Mesendoderm (in vitro differentiated cells): Measurements from ENCODE around the gene XRN2.
"Not testable (repeated sequence)": the region's sequence is repeated elsewhere in the genome, so short reads cannot be mapped to it uniquely, and the experiment has no call there.

Experiments used
- DNase-seq: peaks from one replicate; pipeline ENCODE4 v3.0.0; 2013
- H2AK5ac ChIP-seq: 2 replicates; pipeline ENCODE4 v1.6.1; 2013; ENCODE audit warnings: low read length, inconsistent platforms
- H2BK120ac ChIP-seq: 2 replicates; pipeline ENCODE4 v1.6.1; 2013; ENCODE audit warnings: low read depth, mild to moderate bottlenecking, low read length, moderate library complexity, mixed read lengths
- H2BK15ac ChIP-seq: replicated peaks from 2 replicates; pipeline ENCODE4 v1.6.1; 2013; ENCODE audit warnings: low read depth, mild to moderate bottlenecking, moderate library complexity
- H2BK5ac ChIP-seq: 2 replicates; pipeline ENCODE4 v1.6.1; 2013; ENCODE audit warnings: low read length, inconsistent platforms
- H3K18ac ChIP-seq: 2 replicates; pipeline ENCODE4 v1.6.1; 2013; ENCODE audit warnings: mild to moderate bottlenecking, low read length, mixed read lengths
- H3K23ac ChIP-seq: one replicate; pipeline ENCODE4 v1.6.1; 2013; ENCODE audit warnings: low read length
- H3K27ac ChIP-seq: 2 replicates; pipeline ENCODE4 v1.5.1; 2013; ENCODE audit warnings: low read depth, mild to moderate bottlenecking, inconsistent platforms, low read length, moderate library complexity
- H3K27me3 ChIP-seq: 2 replicates; pipeline ENCODE4 v1.6.1; 2013; ENCODE audit warnings: low read length, control low read depth, mild to moderate bottlenecking, inconsistent platforms; ENCODE audit not compliant: insufficient read depth, poor library complexity
- H3K36me3 ChIP-seq: 2 replicates; pipeline ENCODE4 v1.6.1; 2013; ENCODE audit warnings: low read length, inconsistent platforms; ENCODE audit not compliant: control insufficient read depth, insufficient read depth
- H3K4ac ChIP-seq: one replicate; pipeline ENCODE4 v1.6.1; 2013; ENCODE audit warnings: low read depth, mild to moderate bottlenecking, low read length, moderate library complexity
- H3K4me1 ChIP-seq: 2 replicates; pipeline ENCODE4 v1.6.1; 2013; ENCODE audit warnings: low read depth, low read length, inconsistent platforms; ENCODE audit not compliant: control insufficient read depth
- H3K4me2 ChIP-seq: 2 replicates; pipeline ENCODE4 v1.6.1; 2013; ENCODE audit warnings: low read length
- H3K4me3 ChIP-seq: 2 replicates; pipeline ENCODE4 v1.5.1; 2013; ENCODE audit warnings: mild to moderate bottlenecking, low read length
- H3K56ac ChIP-seq: one replicate; pipeline ENCODE4 v1.6.1; 2013; ENCODE audit warnings: low read length
- H3K79me1 ChIP-seq: 2 replicates; pipeline ENCODE4 v1.6.1; 2013; ENCODE audit warnings: low read length, inconsistent platforms
- H3K79me2 ChIP-seq: 2 replicates; pipeline ENCODE4 v1.6.1; 2013; ENCODE audit warnings: mild to moderate bottlenecking, low read length; ENCODE audit not compliant: control insufficient read depth, insufficient read depth
- H3K9ac ChIP-seq: 2 replicates; pipeline ENCODE4 v1.6.1; 2013; ENCODE audit warnings: low read length, inconsistent platforms
- H4K5ac ChIP-seq: one replicate; pipeline ENCODE4 v1.6.1; 2013; ENCODE audit warnings: low read length
- H4K8ac ChIP-seq: one replicate; pipeline ENCODE4 v1.6.1; 2013; ENCODE audit warnings: low read depth, mild to moderate bottlenecking, control low read depth, low read length, moderate library complexity
- WGBS: extraction: QIAGEN DNeasy Blood & Tissue Kit; methylation state at CpG from one replicate; pipeline ENCODE4 v1.1.7; 2013; ENCODE audit warnings: low lambda C conversion rate, missing lambda C conversion rate; ENCODE audit not compliant: insufficient coverage; ENCODE audit errors: extremely low coverage; 5-methylcytosine and 5-hydroxymethylcytosine counted together

The XRN2 gene

GRCh38 chr20:21365771-21366170, 62.6 kb downstream of the XRN2 start:
- Histone ChIP-seq H3K4ac (no peak overlapping the region), H3K79me2 (no peaks in the 10 kb centered on the region), H3K4me3 (no peak overlapping the region), H3K18ac (no peak overlapping the region), H4K5ac (no peak overlapping the region), H2AK5ac (no peak overlapping the region), H3K56ac (no peak overlapping the region), H2BK5ac (no peak overlapping the region), H2BK120ac (no peak overlapping the region), H3K79me1 (peaks cover 8% of the 10 kb centered on the region), H3K4me1 (no peaks in the 10 kb centered on the region), H4K8ac (no peak overlapping the region), H3K9ac (no peak overlapping the region), H3K27ac (no peak overlapping the region), H3K4me2 (no peak overlapping the region), H3K23ac (no peak overlapping the region), H2BK15ac (no peak overlapping the region), H3K36me3 (peaks cover 8% of the 10 kb centered on the region), H3K27me3 (no peaks in the 10 kb centered on the region)
- no CpG with 5 or more reads among the region's 3 CpGs for WGBS
- no peak for DNase-seq

DNA sequence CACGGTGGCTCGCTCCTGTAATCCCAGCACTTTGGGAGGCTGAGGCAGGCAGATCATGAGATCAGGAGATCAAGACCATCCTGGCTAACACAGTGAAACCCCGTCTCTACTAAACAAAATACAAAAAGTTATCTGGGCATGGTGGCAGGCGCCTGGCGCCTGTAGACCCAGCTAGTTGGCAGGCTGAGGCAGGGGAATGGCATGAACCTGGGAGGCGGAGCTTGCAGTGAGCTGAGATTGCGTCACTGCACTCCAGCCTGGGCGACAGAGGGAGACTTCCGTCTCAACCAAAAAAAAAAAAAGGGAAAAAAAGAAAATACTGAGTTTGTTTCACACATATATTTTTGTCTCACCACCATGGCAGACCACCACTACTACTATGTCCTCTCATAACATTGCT, 63.1 kb downstream of the XRN2 start:
- DNase-seq: peak; percentile 3
- H4K5ac ChIP-seq, H3K4me1 ChIP-seq, H2BK15ac ChIP-seq, H3K56ac ChIP-seq, H3K79me2 ChIP-seq, H3K27me3 ChIP-seq, H2BK5ac ChIP-seq, H3K4ac ChIP-seq, H3K9ac ChIP-seq, H3K27ac ChIP-seq, H3K4me2 ChIP-seq, H3K79me1 ChIP-seq, H3K18ac ChIP-seq, H3K36me3 ChIP-seq, H4K8ac ChIP-seq, H3K23ac ChIP-seq, H2BK120ac ChIP-seq, H2AK5ac ChIP-seq, H3K4me3 ChIP-seq: not testable (repeated sequence)
- WGBS: no CpG with 5 or more reads among the region's 9 CpGs

- H3K27ac ChIP-seq: no peak overlapping the region
- H2AK5ac ChIP-seq: no peak overlapping the region
- no peak overlapping the region for H3K18ac ChIP-seq
- no peaks in the 10 kb centered on the region for H3K4me1 ChIP-seq
- no peak overlapping the region for H4K8ac ChIP-seq
- H2BK5ac ChIP-seq: no peak overlapping the region
- H3K9ac ChIP-seq: no peak overlapping the region
- H3K23ac ChIP-seq: no peak overlapping the region
- no peak overlapping the region for H2BK120ac ChIP-seq
- WGBS: no CpG with 5 or more reads among the region's 2 CpGs
- no peak overlapping the region for H3K56ac ChIP-seq
- H2BK15ac ChIP-seq: no peak overlapping the region
- H3K27me3 ChIP-seq: no peaks in the 10 kb centered on the region
- H3K79me1 ChIP-seq: peaks cover 10% of the 10 kb centered on the region
- H3K36me3 ChIP-seq: peaks cover 2% of the 10 kb centered on the region
- peaks cover 10% of the 10 kb centered on the region for H3K79me2 ChIP-seq
- no peak for DNase-seq
- no peak overlapping the region for H3K4ac ChIP-seq
- H4K5ac ChIP-seq: no peak overlapping the region
- no peak overlapping the region for H3K4me2 ChIP-seq
- no peak overlapping the region for H3K4me3 ChIP-seq
Observed at GRCh38 chr20:21368791-21369190, 65.7 kb downstream of the XRN2 start.

DNA sequence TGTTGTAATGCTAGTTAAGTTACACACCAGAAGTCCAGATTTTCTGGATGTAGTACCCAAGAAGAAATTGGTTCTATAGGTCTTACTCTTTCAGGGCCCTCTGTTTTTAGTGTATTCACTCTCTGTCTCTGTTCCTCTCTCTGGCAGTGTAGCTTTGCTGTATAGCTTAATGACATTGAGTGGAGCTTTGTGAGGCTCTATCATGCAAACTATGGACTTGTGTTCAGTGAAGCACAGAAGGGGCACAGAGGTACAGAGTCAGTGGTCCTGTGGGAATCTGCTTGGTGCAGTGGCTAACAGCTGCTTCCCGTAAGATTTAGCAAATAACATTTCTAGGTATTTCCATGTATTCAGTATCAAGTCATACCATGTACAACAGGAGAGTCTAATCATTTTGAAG, 68.1 kb downstream of the XRN2 start:
- H3K4me2 ChIP-seq: no peak overlapping the region
- no CpG with 5 or more reads among the region's 1 CpG for WGBS
- no peak overlapping the region for H2BK5ac ChIP-seq
- no peak for DNase-seq
- no peak overlapping the region for H2BK120ac ChIP-seq
- no peaks in the 10 kb centered on the region for H3K27me3 ChIP-seq
- H2AK5ac ChIP-seq: no peak overlapping the region
- H2BK15ac ChIP-seq: no peak overlapping the region
- no peak overlapping the region for H4K8ac ChIP-seq
- H3K18ac ChIP-seq: no peak overlapping the region
- H3K36me3 ChIP-seq: no peaks in the 10 kb centered on the region
- H3K23ac ChIP-seq: no peak overlapping the region
- H3K9ac ChIP-seq: no peak overlapping the region
- no peak overlapping the region for H4K5ac ChIP-seq
- H3K4me3 ChIP-seq: no peak overlapping the region
- H3K4me1 ChIP-seq: no peaks in the 10 kb centered on the region
- H3K27ac ChIP-seq: no peak overlapping the region
- peaks cover 10% of the 10 kb centered on the region for H3K79me2 ChIP-seq
- H3K56ac ChIP-seq: no peak overlapping the region
- no peak overlapping the region for H3K4ac ChIP-seq
- H3K79me1 ChIP-seq: peaks cover 10% of the 10 kb centered on the region

GRCh38 chr20:21372016-21372415, 68.9 kb downstream of the XRN2 start:
- Histone ChIP-seq H2BK5ac (no peak overlapping the region), H3K4me1 (no peaks in the 10 kb centered on the region), H3K79me1 (peaks cover 12% of the 10 kb centered on the region), H3K4me2 (no peak overlapping the region), H2BK15ac (no peak overlapping the region), H3K36me3 (no peaks in the 10 kb centered on the region), H3K56ac (no peak overlapping the region), H3K27me3 (no peaks in the 10 kb centered on the region), H2BK120ac (no peak overlapping the region), H3K9ac (no peak overlapping the region), H4K5ac (no peak overlapping the region), H3K4me3 (no peak overlapping the region), H4K8ac (no peak overlapping the region), H2AK5ac (no peak overlapping the region), H3K79me2 (peaks cover 14% of the 10 kb centered on the region), H3K4ac (no peak overlapping the region), H3K27ac (no peak overlapping the region), H3K18ac (no peak overlapping the region), H3K23ac (no peak overlapping the region)
- 100% methylated on average over 1 of the region's 2 CpGs for WGBS
- no peak for DNase-seq

GRCh38 chr20:21373436-21373835, 70.3 kb downstream of the XRN2 start:
- Histone ChIP-seq H3K18ac (no peak overlapping the region), H2AK5ac (no peak overlapping the region), H3K56ac (no peak overlapping the region), H3K79me2 (peaks cover 16% of the 10 kb centered on the region), H2BK120ac (no peak overlapping the region), H4K8ac (no peak overlapping the region), H2BK15ac (no peak overlapping the region), H3K9ac (no peak overlapping the region), H3K4me2 (no peak overlapping the region), H4K5ac (no peak overlapping the region), H3K36me3 (no peaks in the 10 kb centered on the region), H3K23ac (no peak overlapping the region), H3K4ac (no peak overlapping the region), H3K27me3 (no peaks in the 10 kb centered on the region), H3K27ac (no peak overlapping the region), H3K79me1 (peaks cover 15% of the 10 kb centered on the region), H2BK5ac (no peak overlapping the region), H3K4me3 (no peak overlapping the region), H3K4me1 (no peaks in the 10 kb centered on the region)
- DNase-seq: no peak
- WGBS: no CpG with 5 or more reads among the region's 1 CpG
